Ishikawa (cell line): ENCODE results near the gene KLHDC7A.

Experiments used
- EGR1 ChIP-seq: IDR thresholded peaks from 2 replicates; pipeline ENCODE4 v1.6.1; 2012
- EP300 ChIP-seq: IDR thresholded peaks from 2 replicates; pipeline ENCODE4 v1.6.1; 2012; ENCODE audit warnings: borderline replicate concordance
- TAF1 ChIP-seq: IDR thresholded peaks from 2 replicates; pipeline ENCODE4 v1.6.1; 2012; ENCODE audit warnings: low read depth, mild to moderate bottlenecking
- TF ChIP-seq, protein P1 (sequence below): IDR thresholded peaks from 2 replicates; pipeline ENCODE4 v1.6.1; 2012; ENCODE audit warnings: low read depth, mild to moderate bottlenecking
- TF ChIP-seq, protein P2 (sequence below): IDR thresholded peaks from 2 replicates; pipeline ENCODE4 v1.6.1; 2012

DNA sequence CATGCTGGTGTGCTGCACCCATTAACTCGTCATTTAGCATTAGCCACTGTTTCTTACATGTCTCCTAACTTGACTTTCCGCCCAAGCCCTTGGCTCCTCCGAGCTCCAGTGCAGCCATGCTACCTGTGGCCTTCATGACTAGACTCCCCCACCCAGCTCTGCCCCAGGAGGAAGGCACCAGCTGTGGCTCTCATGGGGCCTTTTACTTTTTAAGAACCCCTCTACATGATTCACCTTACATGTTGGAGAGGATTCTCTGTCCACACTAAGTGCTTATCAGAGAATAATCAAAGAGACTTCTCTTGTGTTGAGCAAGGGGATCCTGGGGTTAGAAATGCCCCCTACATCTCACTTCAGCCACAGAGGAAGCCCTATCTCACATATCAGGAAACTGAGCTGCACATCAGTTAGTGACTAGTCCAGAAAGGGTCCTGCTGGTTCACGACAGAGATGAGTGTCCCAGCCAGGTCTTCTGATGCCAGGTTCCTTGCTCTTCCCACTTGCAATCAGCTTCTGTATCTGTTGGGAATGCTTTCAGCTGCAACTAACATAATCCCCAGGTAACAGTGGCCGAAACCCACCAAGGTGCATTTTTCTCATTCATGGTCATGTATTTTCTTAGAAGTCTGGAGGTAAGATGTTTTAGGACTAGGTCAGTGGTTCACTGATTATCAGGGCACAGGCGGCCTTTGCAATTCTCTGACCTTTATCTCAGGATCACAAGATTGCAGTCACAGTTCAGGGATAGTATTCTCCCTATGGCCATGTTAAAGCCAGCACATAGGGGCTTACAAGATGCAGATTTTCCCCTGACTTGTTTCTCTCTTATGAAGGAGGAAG is 45.9 kb downstream of the KLHDC7A start:
- TF ChIP-seq, protein P1, sequence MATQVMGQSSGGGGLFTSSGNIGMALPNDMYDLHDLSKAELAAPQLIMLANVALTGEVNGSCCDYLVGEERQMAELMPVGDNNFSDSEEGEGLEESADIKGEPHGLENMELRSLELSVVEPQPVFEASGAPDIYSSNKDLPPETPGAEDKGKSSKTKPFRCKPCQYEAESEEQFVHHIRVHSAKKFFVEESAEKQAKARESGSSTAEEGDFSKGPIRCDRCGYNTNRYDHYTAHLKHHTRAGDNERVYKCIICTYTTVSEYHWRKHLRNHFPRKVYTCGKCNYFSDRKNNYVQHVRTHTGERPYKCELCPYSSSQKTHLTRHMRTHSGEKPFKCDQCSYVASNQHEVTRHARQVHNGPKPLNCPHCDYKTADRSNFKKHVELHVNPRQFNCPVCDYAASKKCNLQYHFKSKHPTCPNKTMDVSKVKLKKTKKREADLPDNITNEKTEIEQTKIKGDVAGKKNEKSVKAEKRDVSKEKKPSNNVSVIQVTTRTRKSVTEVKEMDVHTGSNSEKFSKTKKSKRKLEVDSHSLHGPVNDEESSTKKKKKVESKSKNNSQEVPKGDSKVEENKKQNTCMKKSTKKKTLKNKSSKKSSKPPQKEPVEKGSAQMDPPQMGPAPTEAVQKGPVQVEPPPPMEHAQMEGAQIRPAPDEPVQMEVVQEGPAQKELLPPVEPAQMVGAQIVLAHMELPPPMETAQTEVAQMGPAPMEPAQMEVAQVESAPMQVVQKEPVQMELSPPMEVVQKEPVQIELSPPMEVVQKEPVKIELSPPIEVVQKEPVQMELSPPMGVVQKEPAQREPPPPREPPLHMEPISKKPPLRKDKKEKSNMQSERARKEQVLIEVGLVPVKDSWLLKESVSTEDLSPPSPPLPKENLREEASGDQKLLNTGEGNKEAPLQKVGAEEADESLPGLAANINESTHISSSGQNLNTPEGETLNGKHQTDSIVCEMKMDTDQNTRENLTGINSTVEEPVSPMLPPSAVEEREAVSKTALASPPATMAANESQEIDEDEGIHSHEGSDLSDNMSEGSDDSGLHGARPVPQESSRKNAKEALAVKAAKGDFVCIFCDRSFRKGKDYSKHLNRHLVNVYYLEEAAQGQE, result no peak
- TF ChIP-seq EP300, result no peak
- no peak for TF ChIP-seq EGR1
- TF ChIP-seq, protein P2, sequence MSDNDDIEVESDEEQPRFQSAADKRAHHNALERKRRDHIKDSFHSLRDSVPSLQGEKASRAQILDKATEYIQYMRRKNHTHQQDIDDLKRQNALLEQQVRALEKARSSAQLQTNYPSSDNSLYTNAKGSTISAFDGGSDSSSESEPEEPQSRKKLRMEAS, result no peak
- no peak for TF ChIP-seq TAF1
